GM19025 (cell line): ENCODE data around the gene OGFR.

ENCODE experiments used
- ATAC-seq: cut with Tn5 transposase; IDR thresholded peaks from one replicate; pipeline ENCODE4 v1.9.1; 2021; ENCODE audit warnings: mild to moderate bottlenecking, low read depth, moderate library complexity; ENCODE audit not compliant: unreplicated experiment

The OGFR gene

DNA sequence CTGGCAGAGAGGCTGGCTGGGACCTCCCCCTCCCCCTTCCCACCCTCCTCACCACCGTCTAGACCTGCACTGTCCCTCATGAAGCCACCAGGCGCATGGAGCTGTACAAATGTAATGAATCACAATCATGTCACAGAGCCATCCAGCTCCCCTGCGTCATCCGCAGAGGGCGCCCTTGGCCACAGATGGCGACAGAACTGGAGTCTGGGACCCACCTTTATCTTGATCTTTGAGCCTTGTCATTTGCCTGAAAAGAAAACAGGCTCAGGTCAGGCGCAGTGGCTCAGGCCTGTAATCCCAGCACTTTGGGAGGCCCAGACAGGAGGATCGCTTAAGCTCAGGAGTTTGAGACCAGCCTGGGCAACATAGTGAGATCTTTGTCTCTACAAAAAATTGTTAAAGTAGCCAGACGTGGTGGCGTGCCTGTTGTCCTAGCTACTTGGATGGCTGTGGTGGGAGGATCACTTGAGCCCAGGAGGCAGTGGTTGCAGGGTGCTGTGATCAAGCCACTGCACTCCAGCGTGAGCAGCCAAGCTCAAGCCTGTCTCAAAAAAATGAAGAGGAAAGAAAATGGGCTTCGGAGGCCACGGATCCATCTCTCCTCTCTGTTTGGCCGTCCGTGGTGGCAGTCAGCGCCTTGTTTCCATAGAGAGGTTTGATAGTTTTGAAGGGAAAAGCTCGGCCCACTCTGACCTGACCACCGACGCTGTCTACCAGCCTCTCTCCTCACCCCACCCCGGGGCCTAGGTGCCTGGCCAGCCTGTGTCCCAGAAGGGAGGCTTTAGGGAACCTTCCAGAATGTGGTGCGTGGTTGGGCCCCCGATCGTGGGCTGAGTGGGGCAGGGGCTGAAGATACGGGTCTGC lies 18.4 kb downstream of the OGFR start:
- ATAC-seq: no peak

- ATAC-seq: no peak
Measured at GRCh38 chr20:62823688-62824475, 19.2 kb downstream of the OGFR start.

DNA sequence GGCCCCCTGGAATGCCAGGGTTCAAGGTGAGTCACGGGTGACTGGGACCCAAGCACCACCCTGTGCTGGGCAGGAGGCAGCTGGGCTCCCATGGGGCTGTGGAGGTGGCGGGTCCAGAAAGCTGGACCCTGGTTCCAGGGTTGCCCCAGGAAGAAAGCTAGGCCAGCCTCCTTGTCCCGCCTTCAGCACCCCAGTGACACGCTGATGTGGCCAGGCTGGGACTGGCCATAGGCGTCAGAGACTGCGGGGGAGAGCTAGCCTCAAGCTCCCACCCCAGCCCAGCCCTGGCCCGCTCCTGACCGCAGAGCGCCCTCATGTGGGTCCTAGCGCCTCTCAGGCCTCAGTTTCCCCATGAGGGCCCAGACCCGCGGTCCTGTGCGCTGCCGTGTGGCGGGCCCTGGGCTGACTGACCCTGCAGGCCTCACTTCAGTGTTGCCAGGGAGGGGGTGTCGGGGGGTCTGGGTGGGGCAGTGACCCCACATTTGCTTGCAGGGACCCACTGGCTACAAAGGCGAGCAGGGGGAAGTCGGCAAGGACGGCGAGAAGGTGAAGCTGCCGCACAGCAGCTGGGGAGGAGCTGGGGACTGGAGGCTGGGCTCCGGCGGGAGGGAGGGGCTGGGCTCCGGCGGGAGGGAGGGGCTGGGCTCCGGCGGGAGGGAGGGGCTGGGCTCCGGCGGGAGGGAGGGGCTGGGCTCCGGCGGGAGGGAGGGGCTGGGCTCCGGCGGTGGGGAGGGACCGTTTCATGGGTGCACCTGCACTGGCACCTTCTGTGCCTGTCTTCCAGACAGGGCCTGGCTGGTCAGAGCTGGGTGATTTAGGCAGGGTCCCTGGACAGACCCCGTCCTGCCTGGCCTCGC lies 20.1 kb downstream of the OGFR start:
- no peak for ATAC-seq

- ATAC-seq: no peak
Measured at GRCh38 chr20:62825333-62825985, 20.8 kb downstream of the OGFR start.

DNA sequence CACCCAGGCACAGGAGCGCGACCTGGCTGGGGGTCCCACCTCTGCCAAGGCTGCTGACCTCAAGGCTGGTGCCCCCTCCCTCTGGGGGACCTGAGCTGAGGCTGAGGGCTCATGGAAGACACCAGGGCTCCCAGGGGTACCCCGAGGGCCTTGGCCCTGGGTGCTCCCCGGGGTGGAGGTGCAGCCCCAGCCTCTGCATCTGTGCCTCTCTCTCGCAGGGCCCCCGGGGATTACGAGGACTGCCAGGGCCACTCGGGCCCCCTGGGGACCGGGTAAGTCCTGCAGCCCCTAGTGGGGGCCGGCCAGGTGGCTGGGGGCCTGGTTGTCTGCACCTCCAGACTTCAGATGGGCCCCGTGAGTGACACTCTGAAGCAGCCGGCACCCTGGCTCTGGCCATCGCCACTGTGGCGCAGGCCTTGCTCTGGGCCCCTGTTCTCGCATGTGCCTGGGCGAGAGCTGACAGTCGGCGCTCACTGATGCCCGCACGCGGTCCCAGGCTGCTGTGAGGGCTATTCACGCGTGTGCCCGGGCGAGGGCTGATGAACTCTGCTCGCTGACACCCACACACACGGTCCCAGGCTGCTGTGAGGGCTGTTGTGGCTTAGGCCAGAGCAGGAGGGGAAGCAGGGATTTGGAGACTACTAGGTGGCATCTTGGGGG lies 21.5 kb downstream of the OGFR start:
- ATAC-seq: no peak

GRCh38 chr20:62826646-62827310 lies 22.1 kb downstream of the OGFR start:
- ATAC-seq: no peak

- no peak for ATAC-seq
Measured at GRCh38 chr20:62827311-62828038, 22.8 kb downstream of the OGFR start.

- ATAC-seq: no peak
Measured at GRCh38 chr20:62828051-62828450, 23.4 kb downstream of the OGFR start.

- no peak for ATAC-seq
Measured at GRCh38 chr20:62828511-62829230, 24.0 kb downstream of the OGFR start.

- no peak for ATAC-seq
Measured at GRCh38 chr20:62829231-62830230, 24.9 kb downstream of the OGFR start.

DNA sequence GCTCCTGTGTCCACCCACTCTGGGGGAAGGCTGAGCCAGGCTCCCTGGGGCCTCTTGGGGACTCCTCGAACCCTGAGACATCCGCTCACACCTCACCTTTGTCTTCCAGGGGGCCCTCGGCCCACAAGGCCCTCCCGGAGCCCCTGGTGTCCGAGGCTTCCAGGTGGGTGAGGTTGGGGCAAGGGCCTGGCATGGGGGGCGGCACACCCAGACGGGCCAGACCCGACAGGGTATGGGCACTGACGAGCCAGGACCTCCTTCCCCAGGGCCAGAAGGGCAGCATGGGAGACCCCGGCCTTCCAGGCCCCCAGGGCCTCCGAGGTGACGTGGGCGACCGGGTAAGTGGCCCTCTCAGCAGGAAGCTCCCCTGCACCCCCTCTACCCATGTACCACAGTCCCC lies 25.6 kb downstream of the OGFR start:
- ATAC-seq: no peak

- ATAC-seq: no peak
Measured at GRCh38 chr20:62830821-62831220, 26.2 kb downstream of the OGFR start.

DNA sequence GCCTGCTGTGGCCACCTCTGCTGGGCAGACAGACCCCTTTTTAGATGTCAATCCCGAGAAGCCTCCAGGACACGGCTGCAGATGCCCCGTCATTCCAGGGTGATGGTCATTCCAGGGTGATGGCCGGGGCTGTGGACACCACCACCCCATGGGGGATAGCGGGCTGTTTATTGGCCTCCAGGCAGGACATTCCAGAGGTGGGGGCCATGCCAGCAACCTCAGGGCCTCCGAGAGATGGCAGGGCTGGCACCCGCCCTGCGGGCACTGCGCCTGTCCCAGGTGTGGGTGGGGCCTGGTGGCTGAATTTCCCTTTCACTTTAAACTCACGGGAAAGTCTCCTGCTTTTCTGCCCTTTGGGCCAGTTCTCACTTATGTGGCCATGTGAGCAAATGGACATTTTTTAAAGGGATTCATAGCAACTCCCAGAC lies 26.7 kb downstream of the OGFR start:
- no peak for ATAC-seq

DNA sequence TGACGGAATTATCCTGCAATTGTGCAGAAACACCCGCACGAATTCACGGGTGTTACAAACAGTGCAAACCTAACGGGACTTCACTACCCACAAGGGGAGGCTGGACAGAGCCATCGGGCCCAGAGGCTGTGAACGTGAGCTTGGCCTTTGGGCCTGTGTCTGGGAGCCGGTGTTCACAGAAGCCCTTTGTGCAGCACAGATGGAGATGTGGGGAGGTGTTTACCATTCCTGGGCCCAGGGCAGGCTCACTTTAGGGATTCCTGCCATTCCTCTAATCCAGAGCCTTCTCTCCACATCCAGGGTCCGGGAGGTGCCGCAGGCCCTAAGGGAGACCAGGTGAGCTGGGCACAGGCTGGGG lies 27.2 kb downstream of the OGFR start:
- ATAC-seq: no peak

GRCh38 chr20:62832212-62832922 lies 27.7 kb downstream of the OGFR start:
- peak; percentile 57 for ATAC-seq

DNA sequence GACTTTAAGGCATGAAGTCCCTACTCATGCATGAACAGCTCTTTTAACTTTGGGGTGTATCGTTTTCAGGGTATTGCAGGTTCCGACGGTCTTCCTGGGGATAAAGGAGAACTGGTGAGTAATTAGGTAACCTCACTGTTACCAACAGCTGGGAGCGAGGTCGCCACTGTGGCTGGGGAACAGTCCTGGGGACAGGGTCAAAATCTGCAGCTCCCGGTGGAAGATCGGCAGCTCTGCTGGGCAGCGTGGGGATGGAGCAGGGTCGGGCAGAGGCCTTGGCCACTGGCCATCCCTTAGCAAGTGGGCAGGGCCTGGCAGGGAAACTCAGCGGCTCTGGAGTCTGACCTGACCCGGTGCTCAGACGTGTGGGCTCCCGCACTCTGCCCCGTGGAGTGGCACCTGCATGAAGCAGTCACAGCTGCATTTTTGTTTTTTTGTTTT lies 28.3 kb downstream of the OGFR start:
- ATAC-seq: peak; percentile 25
